Urothelium cell line (cell line): ENCODE data around the gene NUP214.
A peak's percentile ranks its signal among the peaks of the same experiment; 100 is the strongest.
"Not testable (repeated sequence)": the region's sequence is repeated elsewhere in the genome, so short reads cannot be mapped to it uniquely, and the experiment has no call there.

ENCODE experiments used
- DNase-seq: peaks from one replicate; pipeline ENCODE4 v3.0.0; 2011; ENCODE audit warnings: low spot score, mixed read lengths
- FAIRE-seq: peaks from 2 replicates; lab custom pipeline; 2011; peaks lifted over from hg19 to GRCh38; lab: Jason Lieb, UNC

Gene NUP214

GRCh38 chr9:131227112-131227958, 101.9 kb downstream of the NUP214 start:
- FAIRE-seq (no peak), DNase-seq (no peak)

DNA sequence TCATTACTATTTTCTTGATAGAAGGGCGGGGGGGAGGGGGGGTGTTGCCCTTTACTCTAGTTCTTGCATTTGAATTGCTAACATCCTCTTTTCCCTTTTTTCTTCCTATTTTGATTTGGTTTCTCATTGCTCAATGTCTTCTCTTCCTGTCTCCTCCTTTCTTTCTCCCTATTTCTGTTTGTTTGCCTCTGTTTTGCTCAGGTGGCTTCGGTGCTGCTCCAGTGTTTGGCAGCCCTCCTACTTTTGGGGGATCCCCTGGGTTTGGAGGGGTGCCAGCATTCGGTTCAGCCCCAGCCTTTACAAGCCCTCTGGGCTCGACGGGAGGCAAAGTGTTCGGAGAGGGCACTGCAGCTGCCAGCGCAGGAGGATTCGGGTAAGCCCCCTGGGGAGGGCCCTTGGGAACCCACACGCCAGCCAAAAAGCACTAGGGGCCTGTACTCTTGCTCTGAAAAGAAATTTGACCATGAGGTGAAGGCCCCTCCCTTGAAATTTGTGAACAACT, 102.6 kb downstream of the NUP214 start:
- DNase-seq (no peak), FAIRE-seq (no peak)

GRCh38 chr9:131228988-131229387, 103.6 kb downstream of the NUP214 start:
- DNase-seq: no peak
- FAIRE-seq: no peak

DNA sequence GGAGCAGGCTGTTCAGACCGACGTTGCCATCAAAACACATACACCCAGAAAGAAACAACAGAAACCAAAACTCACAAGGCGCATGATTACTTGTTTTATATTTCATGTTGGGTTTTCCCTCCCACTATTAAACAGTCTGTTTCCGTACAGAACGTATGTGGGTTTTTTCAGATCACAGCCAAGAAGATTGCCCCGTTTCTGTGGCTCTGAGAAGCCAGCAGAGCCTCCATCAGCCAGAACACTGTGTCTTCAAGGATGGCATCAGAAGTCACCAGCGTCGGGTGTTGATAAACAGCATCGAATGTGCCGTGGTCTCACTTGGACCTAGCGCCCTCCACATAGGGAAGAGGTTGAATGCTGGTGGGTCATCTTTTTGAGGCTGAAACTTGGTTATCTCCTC, 108.2 kb downstream of the NUP214 start:
- DNase-seq: no peak
- FAIRE-seq: no peak

DNA sequence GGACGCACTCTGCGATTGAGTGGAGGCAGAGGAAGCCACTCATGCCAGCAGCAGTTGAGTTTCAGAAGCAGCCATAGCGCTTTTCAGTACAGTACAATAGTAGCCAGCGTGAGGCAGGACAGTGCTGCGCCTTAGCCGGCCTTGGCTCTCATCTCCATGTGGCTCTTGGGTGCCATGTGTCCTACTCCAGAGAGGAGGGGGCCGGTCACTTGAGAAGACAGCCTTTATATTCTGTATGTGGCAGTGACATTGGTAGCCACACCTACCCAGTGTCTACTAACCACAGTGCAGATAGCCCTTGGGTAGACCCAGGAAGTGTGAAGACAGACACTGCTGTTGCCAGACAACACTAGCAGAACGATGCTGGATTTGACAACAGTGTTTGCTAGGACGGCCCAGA, 108.6 kb downstream of the NUP214 start:
- FAIRE-seq (no peak), DNase-seq (no peak)

GRCh38 chr9:131234799-131235479, 109.6 kb downstream of the NUP214 start:
- DNase-seq (no peak), FAIRE-seq (no peak)

- DNase-seq (no peak), FAIRE-seq (no peak)
Observed at GRCh38 chr9:131235480-131235851, 110.1 kb downstream of the NUP214 start.

DNA sequence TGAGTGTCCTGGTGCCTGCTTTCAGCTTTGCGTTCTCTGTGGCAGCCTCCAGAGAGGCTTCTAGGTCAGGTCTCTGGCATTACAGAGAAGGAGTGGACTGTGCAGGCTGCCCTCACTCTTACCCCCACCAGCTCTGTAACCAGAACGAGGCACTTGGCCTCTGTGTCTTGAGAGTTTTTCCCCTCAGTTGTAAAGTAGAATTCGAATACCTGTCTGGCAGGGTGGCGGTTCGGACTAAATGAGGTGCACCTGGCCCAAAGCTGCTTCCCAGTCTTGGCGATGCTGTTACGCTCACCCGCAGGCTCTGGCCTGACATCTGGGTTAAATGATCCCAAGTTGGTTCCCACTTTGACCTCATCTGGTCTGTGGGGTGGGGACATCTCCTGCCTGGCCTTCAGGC, 110.8 kb downstream of the NUP214 start:
- FAIRE-seq (no peak), DNase-seq (no peak)

DNA sequence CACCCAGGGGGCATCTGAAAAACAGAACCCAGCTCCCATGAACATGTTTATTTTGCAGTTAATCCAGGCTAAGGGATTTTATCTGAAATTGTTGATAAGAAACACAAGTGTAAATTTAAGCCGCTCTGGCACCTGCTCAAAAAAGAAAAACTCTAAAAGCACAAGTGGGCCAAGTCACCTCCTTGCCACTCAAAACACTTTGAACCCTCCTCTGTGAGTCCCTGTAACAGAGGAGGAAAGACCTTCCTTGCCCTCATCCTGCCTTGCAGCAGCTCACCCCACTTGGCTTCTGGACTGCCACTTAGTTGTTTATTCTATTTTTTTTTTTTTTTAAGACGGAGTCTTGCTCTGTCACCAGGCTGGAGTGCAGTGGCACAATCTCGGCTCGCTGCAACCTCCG, 111.4 kb downstream of the NUP214 start:
- DNase-seq (no peak), FAIRE-seq (no peak)

DNA sequence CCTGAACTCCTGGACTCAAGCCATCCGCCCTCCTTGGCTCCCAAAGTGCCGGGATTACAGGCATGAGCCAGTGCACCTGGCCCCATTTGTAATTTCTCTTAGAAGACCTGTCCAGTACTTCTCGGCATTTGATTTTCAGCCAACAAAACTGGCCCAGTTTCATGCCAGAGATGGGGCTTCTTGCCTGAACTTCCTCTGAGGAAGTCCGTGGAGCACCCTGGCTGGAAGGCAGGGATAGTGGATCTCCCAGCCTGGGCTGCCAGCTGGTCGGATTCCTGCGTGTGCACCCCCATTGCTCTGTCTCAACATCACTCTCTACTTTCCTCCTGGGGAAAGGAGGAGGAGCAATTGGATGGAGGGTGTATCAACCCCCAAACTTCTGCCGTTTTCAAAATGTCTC, 111.9 kb downstream of the NUP214 start:
- no peak for DNase-seq
- FAIRE-seq: no peak

DNA sequence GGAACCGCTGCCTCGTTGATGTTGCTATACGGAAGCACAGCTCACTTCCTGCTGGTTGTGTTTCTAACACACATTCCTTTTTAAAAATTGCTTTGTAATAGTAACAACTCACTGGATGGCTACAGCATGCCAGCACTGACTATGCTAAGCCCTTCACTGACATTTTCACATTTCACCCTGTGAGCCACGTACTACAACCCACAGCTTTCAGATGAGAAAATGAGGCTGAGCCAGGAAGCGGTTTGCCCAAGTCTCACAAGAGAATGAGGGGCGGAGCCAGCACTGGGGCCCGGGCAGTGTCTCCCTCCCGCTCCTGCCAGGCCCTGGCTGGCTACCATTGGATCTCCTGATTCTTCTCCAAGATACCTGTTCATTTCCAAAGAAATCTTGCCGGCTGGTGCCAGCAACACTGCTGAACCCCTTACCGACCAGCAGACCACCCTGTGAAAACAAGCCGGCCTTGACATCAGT, 112.6 kb downstream of the NUP214 start:
- FAIRE-seq: no peak
- DNase-seq: peak; percentile 21

DNA sequence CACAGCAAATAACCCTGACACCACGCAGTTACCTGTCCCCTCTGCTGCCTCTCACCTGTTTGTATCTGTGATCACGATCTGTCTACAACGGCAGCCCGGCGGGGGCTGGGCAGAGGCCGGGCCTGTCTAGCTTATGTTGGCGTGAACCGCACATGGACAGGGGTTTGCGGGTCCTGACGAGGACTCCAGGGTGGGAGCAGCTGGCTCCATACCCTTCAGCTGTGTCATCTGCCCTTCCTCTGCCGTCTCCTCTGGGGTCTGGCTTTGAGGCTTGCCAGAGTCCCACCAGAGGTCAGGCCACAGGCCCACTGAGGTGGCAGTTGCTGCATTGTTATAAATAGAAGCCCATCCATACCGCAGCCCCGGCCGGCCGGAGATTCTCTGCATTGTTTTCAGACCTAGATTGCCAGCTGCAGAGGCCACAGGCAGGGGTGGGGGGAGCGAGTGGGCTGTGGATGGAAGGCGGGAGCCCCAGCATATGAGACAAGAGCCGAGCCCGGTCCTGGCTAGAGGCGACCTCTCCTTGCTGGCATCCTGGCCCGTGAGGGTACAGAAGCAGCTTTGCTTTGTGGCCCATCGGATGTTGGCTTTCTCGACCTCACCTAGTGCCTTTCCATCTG, 113.1 kb downstream of the NUP214 start:
- DNase-seq: no peak
- no peak for FAIRE-seq

DNA sequence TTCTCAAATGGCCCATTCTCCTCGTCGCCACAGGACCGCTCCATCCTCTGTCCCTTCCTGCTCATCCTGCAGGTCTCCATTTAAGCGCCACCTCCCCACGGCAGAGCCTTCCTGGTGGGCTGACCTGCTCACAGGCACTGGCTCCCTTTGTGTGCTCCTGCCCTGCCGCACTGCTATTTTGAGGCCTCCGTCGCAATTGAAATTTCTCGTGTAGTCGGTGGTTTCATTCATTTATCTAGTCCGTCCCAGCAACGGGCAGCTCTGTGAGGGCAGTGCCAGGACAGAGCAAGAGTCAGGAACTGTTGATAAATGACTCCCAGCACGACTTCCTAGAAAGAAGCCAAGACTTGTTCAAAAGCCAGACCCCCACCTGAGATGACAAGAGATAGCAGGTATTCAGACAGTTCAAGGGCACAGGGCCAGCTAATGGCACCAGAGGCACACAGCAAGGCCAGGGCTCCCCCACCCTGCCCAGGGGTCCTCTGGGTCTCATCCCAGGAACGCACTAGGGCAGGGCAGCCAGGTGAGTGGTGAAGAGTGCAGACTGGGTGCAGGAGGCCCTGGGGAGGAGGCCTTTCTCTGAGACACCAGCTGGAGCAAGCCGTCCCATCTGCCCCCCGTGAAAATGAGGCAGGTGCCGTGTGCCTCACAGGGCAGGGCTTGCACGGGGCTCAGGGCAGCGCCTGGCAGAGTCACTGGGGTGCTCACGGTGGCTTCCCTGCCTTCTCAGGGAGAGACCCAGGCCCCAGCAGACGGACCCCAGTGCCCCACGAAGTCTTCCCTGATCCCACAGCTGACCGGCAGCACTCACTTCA, 114.0 kb downstream of the NUP214 start:
- FAIRE-seq: no peak
- no peak for DNase-seq

DNA sequence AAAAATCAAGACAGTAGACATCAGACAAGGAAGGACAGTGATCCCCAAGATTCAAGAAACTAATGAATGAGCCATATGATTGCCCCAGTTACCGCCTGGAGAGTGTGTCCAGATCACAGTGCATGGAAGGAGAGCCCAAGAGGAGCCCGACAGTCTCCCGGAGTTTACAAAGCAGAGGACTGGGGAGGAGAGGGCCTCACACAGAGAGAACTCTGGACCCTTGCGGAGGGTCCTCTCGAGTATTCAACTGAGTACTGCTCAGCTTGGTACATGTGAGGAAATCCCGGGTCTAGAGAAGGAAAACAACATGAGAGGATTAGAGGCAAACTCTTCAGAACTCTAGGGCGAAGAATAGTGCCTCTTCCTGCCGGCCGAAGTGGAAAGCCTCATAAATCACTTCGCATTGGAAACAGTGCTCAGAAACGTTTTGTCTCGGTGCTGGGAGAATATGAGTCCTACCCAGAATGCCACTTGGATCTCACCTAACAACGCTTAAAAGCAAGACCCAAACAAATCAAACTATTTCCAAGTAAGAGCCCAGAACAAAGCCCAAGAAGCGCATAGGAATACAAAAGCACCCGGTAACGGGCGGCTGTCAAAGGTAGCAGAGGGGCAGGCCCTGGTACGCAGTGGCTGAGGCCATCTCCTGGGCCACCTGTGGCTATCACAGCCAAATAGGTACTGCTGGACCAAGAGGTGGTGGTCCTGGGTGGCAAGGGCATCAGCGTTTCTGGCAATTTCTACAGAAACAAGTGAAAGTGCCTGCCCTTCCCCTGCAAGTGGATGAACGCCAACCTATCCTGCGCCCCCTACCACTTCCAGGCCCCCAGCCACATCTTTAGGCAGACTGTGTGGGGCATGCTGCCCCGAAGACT, 114.9 kb downstream of the NUP214 start:
- FAIRE-seq: no peak
- DNase-seq: no peak

DNA sequence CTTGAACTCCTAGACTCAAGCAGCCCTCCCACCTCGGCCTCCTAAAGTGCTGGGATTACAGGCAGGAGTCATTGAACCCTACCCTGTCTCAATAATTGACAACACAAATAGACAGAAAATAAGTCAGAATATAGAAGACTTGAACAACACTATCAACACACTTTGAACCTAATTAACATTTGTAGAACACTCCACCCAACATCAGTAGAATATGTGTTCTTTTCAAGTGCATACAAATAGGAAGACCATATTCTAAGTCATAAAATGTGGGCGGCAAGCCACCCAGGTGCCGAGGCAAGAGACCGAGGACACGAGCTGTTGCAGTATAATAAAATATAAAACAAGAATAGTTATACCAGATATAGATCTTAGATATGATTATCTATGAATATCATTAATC, 118.9 kb downstream of the NUP214 start:
- not testable (repeated sequence) for FAIRE-seq, DNase-seq

- DNase-seq: no peak
- FAIRE-seq: no peak
Observed at GRCh38 chr9:131246618-131247017, 121.2 kb downstream of the NUP214 start.

- FAIRE-seq: no peak
- no peak for DNase-seq
Observed at GRCh38 chr9:131252120-131252519, 126.7 kb downstream of the NUP214 start.

- FAIRE-seq: no peak
- no peak for DNase-seq
Observed at GRCh38 chr9:131253891-131254491, 128.6 kb downstream of the NUP214 start.

DNA sequence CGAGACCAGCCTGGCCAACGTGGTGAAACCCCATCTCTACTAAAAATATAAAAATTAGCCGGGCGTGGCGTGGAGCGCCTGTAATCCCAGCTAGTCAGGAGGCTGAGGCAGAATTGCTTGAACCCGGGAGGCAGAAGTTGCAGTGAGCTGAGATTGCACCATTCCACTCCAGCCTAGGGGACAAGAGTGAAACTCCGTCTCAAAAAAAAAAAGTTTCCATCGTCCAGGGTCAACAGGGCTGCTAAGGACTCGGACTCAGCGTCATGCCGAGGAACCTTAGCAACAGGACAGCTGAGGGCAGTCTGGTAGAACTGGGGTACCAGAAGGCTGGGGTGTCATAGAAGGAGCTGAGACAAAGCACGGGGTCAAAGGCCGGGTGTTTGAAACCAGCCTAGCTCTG, 129.2 kb downstream of the NUP214 start:
- FAIRE-seq (no peak), DNase-seq (no peak)
